RWPE1 (cell line): ENCODE results near the gene FSIP2.

ENCODE experiments used
- CTCF ChIA-PET: fragments of 350-600 bp; sonication (Branson Sonifier 250); formaldehyde crosslinking; extraction: SDS; loops from one replicate; lab custom pipeline; 2021; lab: Yijun Ruan, JAX
- POLR2A ChIA-PET: fragments of 400-600 bp; formaldehyde crosslinking; extraction: SDS; loops from one replicate; lab custom pipeline; 2020; ENCODE audit warnings: antibody characterized with exemption; ENCODE audit not compliant: low non-redundant PET; lab: Yijun Ruan, JAX
- DNase-seq: peaks from one replicate; pipeline ENCODE4 v3.0.0; 2012; ENCODE audit warnings: low spot score
- H3K27ac ChIP-seq: fragments of 450-650 bp; 2 replicates; pipeline ENCODE4 v1.5.1; 2017
- TF ChIP-seq, protein P1 (sequence below): fragments of 450-650 bp; conservative IDR thresholded peaks from 2 replicates; pipeline ENCODE4 v1.5.1; 2017; ENCODE audit warnings: low read depth, mild to moderate bottlenecking

Gene FSIP2

DNA sequence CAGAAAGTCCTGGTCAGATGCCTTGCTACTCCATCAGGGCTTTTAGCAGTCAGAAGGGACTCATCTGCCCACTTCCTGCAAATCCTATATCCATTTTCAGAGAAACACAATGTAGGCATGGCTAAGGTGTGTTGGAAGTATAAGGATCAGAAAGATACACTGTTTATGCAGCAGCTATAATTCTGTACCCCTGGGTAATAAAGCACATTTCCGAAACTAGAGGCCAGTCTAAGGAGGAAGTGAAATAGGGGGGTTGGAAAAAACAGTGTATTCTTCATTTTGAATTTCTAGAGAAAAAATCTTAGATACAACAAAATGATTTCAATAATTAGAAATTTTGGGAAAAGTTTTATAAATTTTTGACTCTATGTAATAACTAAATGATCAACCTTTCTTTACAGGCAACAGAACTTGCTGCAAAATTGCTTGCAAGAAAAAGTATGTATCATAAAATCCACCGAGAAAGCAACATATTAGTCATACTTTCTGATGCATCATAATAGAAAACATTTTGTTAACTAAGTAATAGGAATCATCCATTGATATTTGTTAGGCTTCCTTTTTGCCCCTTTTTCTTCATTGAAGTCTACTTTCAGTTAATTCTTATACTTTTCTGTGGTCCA lies 47.4 kb downstream of the FSIP2 start:
- H3K27ac ChIP-seq: no peak overlapping the region
- POLR2A ChIA-PET: no interaction called here
- DNase-seq: no peak
- TF ChIP-seq, protein P1, sequence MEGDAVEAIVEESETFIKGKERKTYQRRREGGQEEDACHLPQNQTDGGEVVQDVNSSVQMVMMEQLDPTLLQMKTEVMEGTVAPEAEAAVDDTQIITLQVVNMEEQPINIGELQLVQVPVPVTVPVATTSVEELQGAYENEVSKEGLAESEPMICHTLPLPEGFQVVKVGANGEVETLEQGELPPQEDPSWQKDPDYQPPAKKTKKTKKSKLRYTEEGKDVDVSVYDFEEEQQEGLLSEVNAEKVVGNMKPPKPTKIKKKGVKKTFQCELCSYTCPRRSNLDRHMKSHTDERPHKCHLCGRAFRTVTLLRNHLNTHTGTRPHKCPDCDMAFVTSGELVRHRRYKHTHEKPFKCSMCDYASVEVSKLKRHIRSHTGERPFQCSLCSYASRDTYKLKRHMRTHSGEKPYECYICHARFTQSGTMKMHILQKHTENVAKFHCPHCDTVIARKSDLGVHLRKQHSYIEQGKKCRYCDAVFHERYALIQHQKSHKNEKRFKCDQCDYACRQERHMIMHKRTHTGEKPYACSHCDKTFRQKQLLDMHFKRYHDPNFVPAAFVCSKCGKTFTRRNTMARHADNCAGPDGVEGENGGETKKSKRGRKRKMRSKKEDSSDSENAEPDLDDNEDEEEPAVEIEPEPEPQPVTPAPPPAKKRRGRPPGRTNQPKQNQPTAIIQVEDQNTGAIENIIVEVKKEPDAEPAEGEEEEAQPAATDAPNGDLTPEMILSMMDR: no peak
- CTCF ChIA-PET: no interaction called here

DNA sequence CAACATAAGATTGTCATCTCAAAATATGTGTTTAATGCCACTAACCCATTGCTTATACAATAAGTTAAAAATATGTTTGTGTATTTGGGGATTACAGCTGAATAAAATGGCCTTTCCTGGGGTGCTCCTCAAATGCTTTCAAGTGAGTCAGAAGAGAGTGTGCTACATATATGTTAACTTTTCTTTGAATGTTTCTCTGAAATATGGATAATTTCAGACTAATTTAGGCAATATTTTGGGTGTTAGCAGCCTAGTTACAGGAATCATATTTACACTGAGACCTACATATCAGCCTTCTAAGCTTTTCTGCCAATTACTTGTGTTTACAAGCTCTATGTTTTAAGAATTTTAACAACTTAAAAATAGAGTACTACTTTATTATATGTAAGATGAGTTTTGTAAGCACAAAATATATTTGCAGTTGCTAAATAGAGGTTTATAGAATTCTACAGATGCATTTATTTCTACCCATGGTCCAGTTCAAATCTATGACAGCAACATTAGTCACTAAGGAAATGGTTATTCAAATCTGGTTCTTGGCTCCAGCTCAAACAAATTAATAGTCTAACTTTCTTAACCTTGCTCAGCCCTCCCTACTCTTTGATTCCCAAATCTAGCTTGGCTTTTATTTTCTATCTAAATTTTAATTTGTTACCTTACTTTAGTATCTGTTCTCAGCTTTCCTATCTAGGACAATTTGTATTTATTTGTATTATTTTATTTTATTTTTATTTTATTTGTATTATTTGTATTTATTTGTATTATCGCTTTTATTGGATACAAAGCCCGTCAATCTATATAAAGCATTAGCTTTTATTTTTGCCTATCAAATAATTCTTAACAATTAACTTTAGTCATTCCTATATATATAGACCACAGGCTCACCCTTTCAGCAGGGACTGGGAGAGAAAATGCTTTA lies 48.9 kb downstream of the FSIP2 start:
- peak; percentile 11 for DNase-seq
- TF ChIP-seq, protein P1: no peak
- no peak overlapping the region for H3K27ac ChIP-seq
- CTCF ChIA-PET: no interaction called here
- POLR2A ChIA-PET: no interaction called here

DNA sequence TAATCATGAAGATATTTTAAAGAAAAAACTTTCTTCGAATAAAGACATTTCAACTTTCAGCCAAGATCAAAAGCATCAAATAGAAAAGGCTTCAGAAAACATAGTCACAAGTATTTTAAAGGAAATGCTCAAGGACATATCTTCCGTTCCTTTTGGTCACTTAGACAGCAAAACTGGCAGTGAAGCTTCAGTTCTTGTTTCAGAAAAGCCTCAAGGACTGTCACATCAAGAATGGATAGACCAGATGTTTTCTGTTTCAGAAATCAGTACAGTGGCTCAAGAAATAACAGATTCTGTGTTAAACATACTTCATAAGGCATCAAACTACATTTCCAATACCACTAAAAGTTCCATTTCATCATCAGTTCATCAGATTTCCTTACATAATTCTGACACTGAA lies 51.8 kb downstream of the FSIP2 start:
- H3K27ac ChIP-seq: no peak overlapping the region
- no peak for DNase-seq
- TF ChIP-seq, protein P1: no peak
- CTCF ChIA-PET: no interaction called here
- POLR2A ChIA-PET: no interaction called here

DNA sequence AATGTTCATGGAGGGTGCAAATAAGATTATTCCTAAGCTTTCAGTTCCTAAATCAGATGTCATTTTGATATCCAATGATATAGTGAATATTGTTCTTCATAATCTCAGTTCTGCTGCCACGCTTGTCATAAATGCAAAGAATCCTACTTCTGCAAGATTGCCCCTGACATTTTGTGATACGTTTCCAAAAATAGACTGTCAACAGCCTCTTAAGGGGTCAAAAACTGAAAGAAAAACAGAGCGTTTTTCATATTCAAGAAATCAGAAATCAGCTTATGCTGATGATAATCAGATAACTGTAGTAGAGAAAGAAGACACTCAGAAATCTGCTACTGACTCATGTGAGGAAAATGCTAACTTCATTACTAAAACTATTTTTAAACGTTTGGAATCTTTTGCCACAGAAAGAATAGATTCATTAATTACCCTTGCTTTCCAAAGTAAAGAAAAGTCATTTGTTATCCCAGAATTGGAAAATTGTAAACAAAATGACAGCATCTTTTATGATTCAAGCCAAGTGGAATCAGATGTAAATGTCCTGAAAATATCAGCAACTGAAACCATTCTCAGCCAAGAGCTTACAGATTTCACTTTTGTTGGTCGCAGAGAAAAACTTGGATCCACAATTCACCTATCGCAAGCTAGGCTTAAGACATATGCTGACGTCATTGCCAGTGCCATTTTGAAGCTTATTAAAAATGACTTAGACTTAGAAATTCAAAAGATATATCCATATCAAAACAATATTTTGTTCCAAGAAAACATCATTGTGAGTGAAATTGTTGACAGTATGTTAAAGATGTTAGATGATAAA lies 55.1 kb downstream of the FSIP2 start:
- POLR2A ChIA-PET: no interaction called here
- TF ChIP-seq, protein P1: no peak
- DNase-seq: no peak
- CTCF ChIA-PET: no interaction called here
- H3K27ac ChIP-seq: no peak overlapping the region

DNA sequence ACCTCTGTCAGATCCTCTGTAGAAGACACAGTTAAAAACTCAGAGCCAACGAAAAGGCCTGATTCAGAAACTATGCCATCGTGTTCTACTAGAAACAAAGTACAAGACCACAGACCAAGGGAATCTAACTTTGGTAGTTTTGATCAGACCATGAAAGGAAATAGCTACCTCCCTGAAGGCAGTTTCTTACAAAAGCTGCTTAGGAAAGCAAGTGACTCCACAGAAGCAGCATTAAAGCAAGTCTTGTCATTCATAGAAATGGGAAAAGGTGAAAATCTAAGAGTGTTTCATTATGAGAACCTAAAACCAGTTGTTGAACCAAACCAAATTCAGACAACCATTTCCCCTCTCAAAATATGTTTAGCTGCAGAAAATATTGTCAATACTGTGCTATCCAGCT lies 58.2 kb downstream of the FSIP2 start:
- no peak for DNase-seq
- TF ChIP-seq, protein P1: no peak
- POLR2A ChIA-PET: no interaction called here
- no peak overlapping the region for H3K27ac ChIP-seq
- CTCF ChIA-PET: no interaction called here

DNA sequence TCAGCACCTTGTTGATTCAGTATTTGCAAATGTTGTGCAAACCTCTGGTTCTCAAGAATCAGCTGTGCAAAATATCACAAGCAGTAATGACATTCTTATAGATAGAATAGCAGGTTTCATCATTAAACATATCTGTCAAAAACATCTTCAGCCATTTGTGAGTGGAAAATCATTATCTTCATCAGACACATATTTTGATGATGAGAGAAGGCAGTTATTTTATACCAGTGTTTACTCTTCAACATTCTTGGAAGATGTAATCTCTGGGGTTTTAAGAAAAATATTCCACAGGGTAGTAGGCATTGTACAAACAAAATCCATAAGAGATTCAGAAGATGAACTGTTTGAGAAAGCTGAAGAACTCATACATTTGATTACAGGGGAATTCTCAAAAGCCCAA lies 64.3 kb downstream of the FSIP2 start:
- TF ChIP-seq, protein P1: no peak
- ChIA-PET POLR2A (no interaction called here), CTCF (no interaction called here)
- H3K27ac ChIP-seq: no peak overlapping the region
- no peak for DNase-seq
